PC-9 (cell line): Measurements from ENCODE around the gene ARL2BP.

ENCODE experiments used
- CTCF ChIP-seq: fragments of 200-600 bp; sonication (generic); conservative IDR thresholded peaks from 2 replicates; pipeline ENCODE4 v1.6.1; 2017; ENCODE audit warnings: mixed run types, antibody characterized with exemption, mild to moderate bottlenecking, moderate library complexity
- EZH2 ChIP-seq: fragments of 200-600 bp; sonication (generic); IDR thresholded peaks from 2 replicates; pipeline ENCODE4 v1.8.0; 2017; ENCODE audit warnings: antibody characterized with exemption, low read depth

- TF ChIP-seq EZH2, result no peak
- no peak for TF ChIP-seq CTCF
These were observed 19.3 kb downstream of the ARL2BP start for GRCh38 chr16:57264381-57264780.
